ENCODE results near the gene HBE1. TPM values are rescaled to one million over a fixed set of nuclear protein-coding genes. Genes with fewer than 3 reads are reported as not detected.
A peak's percentile ranks its signal among the peaks of the same experiment; 100 is the strongest.
"Not testable (repeated sequence)": the region's sequence is repeated elsewhere in the genome, so short reads cannot be mapped to it uniquely, and the experiment has no call there.

HBE1 gene
- total and polyA plus RNA-seq, 9 of the 15 experiments (the other 6 are each of a cell fraction or from before 2014, with no cell fraction given) = 612 to 10,250 (median 2,181) TPM

- Histone ChIP-seq H3K79me2 (ENCODE audit: control insufficient read depth, insufficient read depth, low read length) (peaks cover 72% of the 10 kb centered on the region), H3K4me2 (ENCODE audit: insufficient read depth, low read length) (peak overlapping the region; percentile 94), H3K4me3 (peak overlapping the region; percentile 58), H3K9ac (ENCODE audit: insufficient read depth in 1 of 2, low read depth in 2 of 2, low read length in 2 of 2) (peak overlapping the region; percentile 70 to 87), H3K4me1 (replicated peaks in 1 of 2; ENCODE audit: control insufficient read depth in 2 of 2, insufficient read depth in 2 of 2, low read length in 2 of 2) (peaks cover 18 to 31% of the 10 kb centered on the region in 2 experiments), H3K27ac (ENCODE audit: extremely low read depth, low read depth, low read length) (peak overlapping the region; percentile 43; the same call in 2 of the 3 replicates), H3K36me3 (ENCODE audit: control insufficient read depth, insufficient read depth, low read length) (peaks cover 23% of the 10 kb centered on the region)
- BruUV-seq (replicated peaks); FAIRE-seq; H2AFZ ChIP-seq (ENCODE audit: low read depth, low read length); H4K20me1 ChIP-seq (replicated peaks; ENCODE audit: control insufficient read depth, insufficient read depth, low read length); H3K27me3 ChIP-seq (ENCODE audit: control insufficient read depth in 2 of 2, insufficient read depth in 2 of 2, low read length in 2 of 2); H3K9me1 ChIP-seq (ENCODE audit: control insufficient read depth, insufficient read depth, low read length); CTCF ChIA-PET (ENCODE audit: low intra/inter-chr PET ratio); ATAC-seq; H3K9me3 ChIP-seq (replicated peaks; ENCODE audit: control insufficient read depth, insufficient read depth, low read depth, low read length); in situ Hi-C loops (cut with MboI): not testable (repeated sequence)
- 2% methylated on average over 5 of the region's 5 CpGs for WGBS (ENCODE audit: insufficient coverage, low coverage, missing lambda C conversion rate)
- DNase-seq (ENCODE audit: extremely low read depth in 1 of 4, low spot score in 3 of 4) = peak in 1 of 4 experiments; percentile 39
- peak; percentile 61 to 73; a peak in 3 of 4 replicates for TF ChIP-seq MLLT1 (IDR thresholded peaks at IDR 0.05)
- peak; percentile 11; the same call in 1 of the 2 replicates for TF ChIP-seq ELF4 (CRISPR knock-in tag; IDR thresholded peaks at IDR 0.05)
- 0 out of 2 replicates have a peak, but pooled peaks have one; percentile 27 for TF ChIP-seq RBFOX2 (IDR thresholded peaks at IDR 0.05; ENCODE audit: low read depth, low read length)
- peak in 1 of 2 experiments; percentile 14 for TF ChIP-seq AFF1 (IDR thresholded peaks at IDR 0.05; ENCODE audit: low read depth in 1 of 2, partially characterized antibody in 2 of 2)
- POLR2A ChIA-PET = interaction anchor here (0.8 to 6.9 kb wide), 4 partner anchors 15 to 35 kb away, joined by 3 to 30 read pairs (median 13); partner anchors contain the start of gene HBE1
- intact Hi-C loops (cut with micrococcal nuclease) = loop anchor here (2.0 kb wide), 1 partner anchor 35 kb away; no protein-coding TSS in a partner anchor
Measured at GRCh38 chr11:5253440-5253839, 16.3 kb downstream of the HBE1 start.

Data from K562 (cell line).